Measurements from ENCODE around the gene PSMB2.
A peak's percentile ranks its signal among the peaks of the same experiment; 100 is the strongest.

Gene PSMB2

DNA sequence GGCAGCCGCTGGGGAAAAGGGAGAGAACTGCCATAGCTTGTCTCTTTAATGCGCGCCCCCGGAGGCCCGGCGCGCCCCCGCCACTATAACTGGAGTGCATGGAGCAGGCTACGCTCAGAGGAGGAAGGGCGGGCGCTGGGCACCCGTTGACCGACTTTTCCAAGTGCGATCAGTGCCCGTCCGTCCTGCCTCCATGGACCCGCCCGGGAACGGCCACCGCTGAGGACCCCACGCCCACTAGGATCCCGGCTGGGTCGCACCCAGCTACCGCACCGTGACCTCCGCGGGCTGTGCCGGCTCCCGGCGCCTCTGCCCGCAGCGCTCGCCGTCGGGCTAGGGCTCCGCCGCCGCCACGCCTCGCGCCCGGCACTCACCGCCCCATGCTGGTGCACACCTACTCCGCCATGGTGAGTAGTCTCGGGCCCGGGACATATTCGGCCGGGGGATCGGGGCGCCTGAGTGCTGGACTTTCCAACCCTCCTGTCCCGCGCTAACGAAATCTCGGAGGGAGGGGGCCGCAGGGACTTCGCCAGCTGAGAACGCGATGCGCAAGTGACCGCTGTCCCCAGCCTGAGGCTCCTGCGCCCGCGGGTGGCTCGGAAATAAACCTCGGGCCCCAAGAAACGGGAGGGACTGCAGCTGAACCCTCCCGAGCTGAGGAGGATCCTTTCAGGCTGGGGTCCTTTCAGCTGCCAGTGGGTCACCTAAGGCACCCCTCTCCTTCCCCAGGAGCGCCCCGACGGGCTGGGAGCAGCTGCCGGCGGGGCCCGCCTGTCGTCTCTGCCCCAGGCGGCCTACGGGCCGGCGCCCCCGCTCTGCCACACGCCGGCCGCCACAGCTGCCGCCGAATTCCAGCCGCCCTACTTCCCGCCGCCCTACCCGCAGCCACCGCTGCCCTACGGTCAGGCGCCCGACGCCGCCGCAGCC, 67.9 kb downstream of the PSMB2 start, which contains the start of gene TFAP2E:
Gene TFAP2E, plus strand, starts transcription at position 117 of the 927 bp plus-strand sequence. Its CDS starts 264 bp downstream, at position 381.
- Histone ChIP-seq H3K9me3 (ENCODE audit: insufficient read depth, low read length) (no peaks in the 10 kb centered on the region), H3K9ac (ENCODE audit: insufficient read length, low read depth) (peak within 1 kb of the TSS; percentile 74), H3K27me3 (ENCODE audit: insufficient read depth, insufficient read length) (peaks cover 77% of the 10 kb centered on the region), H3K4me3 (ENCODE audit: insufficient read length, low read depth) (peak within 1 kb of the TSS; percentile 70), H3K36me3 (ENCODE audit: insufficient read depth, insufficient read length, low read length) (no peaks in the 10 kb centered on the region), H3K4me1 (ENCODE audit: insufficient read depth, insufficient read length) (peaks cover 17% of the 10 kb centered on the region)
- no peak for TF ChIP-seq ZNF274 (IDR thresholded peaks at IDR 0.05; ENCODE audit: low read depth, low read length)
- peak; percentile 65 for TF ChIP-seq SUZ12 (IDR thresholded peaks at IDR 0.05; ENCODE audit: extremely low read depth, insufficient read depth, insufficient read length)
- DNase-seq (ENCODE audit: low read depth, low spot score), result no peak

DNA sequence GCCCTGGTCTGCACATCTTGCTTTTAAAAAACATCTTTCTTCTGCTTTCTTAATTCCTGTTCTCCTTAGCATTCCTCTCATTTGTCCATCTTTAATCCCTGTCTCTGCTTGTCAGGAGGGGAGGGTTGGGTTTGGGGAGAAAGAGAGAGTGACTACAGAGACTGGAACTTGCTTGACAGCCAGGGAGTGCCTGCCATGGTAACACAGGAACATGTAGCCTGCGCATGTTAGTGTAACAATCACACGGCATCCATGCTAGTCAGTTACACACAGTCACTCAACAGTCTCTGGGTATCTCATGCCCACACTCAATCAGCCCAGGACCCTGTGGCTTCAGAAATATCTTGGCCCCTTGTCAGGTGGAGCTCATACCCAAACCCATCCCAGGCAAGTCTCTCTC, 69.0 kb downstream of the PSMB2 start:
- H3K36me3 ChIP-seq (ENCODE audit: insufficient read depth, insufficient read length, low read length), result no peaks in the 10 kb centered on the region

DNA sequence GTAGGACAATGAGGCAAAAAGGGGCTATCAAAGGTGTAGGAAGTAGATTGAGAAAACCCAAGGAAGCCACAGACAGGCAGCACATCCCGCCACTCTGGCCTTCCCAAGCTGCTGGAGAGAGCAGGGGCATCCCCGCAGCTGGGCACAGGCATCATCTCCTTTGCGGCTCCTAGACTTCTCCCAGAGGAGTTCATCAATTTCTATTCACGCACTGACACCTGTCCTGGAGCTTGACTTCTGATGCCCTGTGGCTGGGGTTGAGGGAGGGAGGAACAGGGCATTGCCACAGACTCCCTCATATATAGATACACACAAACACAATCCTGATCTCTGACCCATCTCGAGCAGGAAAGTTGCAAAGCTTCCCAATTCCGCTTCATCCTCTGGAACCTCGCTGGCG, 70.1 kb downstream of the PSMB2 start:
- DNase-seq (ENCODE audit: low read depth, low spot score), result no peak
- Histone ChIP-seq H3K9me3 (ENCODE audit: insufficient read depth, low read length) (no peaks in the 10 kb centered on the region), H3K9ac (ENCODE audit: insufficient read length, low read depth) (no peak overlapping the region), H3K27me3 (ENCODE audit: insufficient read depth, insufficient read length) (peaks cover 63% of the 10 kb centered on the region), H3K36me3 (ENCODE audit: insufficient read depth, insufficient read length, low read length) (peaks cover 10% of the 10 kb centered on the region), H3K4me3 (ENCODE audit: insufficient read length, low read depth) (no peak overlapping the region), H3K4me1 (ENCODE audit: insufficient read depth, insufficient read length) (peaks cover 17% of the 10 kb centered on the region)
- TF ChIP-seq SUZ12 (IDR thresholded peaks at IDR 0.05; ENCODE audit: extremely low read depth, insufficient read depth, insufficient read length) (no peak), YY1 (IDR thresholded peaks at IDR 0.05; ENCODE audit: insufficient read depth, insufficient read length) (no peak), ZNF274 (IDR thresholded peaks at IDR 0.05; ENCODE audit: low read depth, low read length) (no peak)

More for the DNA sequence above, 69.0 kb downstream of the PSMB2 start:
- Histone ChIP-seq H3K9me3 (ENCODE audit: insufficient read depth, low read length) (no peaks in the 10 kb centered on the region), H3K9ac (ENCODE audit: insufficient read length, low read depth) (no peak overlapping the region), H3K4me1 (ENCODE audit: insufficient read depth, insufficient read length) (peaks cover 18% of the 10 kb centered on the region), H3K27me3 (ENCODE audit: insufficient read depth, insufficient read length) (peaks cover 72% of the 10 kb centered on the region), H3K4me3 (ENCODE audit: insufficient read length, low read depth) (no peak overlapping the region)
- TF ChIP-seq ZNF274 (IDR thresholded peaks at IDR 0.05; ENCODE audit: low read depth, low read length) (no peak), SUZ12 (IDR thresholded peaks at IDR 0.05; ENCODE audit: extremely low read depth, insufficient read depth, insufficient read length) (no peak), YY1 (IDR thresholded peaks at IDR 0.05; ENCODE audit: insufficient read depth, insufficient read length) (no peak)
- DNase-seq (ENCODE audit: low read depth, low spot score), result no peak

DNA sequence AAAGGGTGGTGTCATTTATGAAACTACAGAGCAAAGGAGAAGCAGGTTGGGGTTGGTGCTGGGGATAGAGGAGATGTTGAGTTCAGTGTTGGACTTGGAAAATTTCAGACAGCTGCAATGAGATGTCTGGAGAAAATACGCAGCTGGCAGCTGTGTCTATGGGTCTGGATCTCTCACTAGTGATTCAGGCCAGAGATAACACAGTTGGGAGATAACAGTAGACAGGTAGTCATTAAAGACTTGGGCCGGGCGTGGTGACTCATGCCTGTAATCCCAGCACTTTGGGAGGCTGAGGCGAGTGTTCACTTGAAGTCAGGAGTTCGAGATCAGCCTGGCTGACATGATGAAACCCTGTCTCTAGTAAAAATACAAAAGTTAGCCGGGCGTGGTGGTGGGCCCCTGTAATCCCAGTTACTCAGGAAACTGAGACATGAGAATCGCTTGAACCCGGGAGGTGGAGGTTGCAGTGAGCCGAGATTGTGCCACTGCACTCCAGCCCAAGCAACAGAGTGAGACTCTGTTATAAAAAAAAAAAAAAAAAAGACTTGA, 70.7 kb downstream of the PSMB2 start:
- TF ChIP-seq YY1 (IDR thresholded peaks at IDR 0.05; ENCODE audit: insufficient read depth, insufficient read length) (no peak), ZNF274 (IDR thresholded peaks at IDR 0.05; ENCODE audit: low read depth, low read length) (no peak), SUZ12 (IDR thresholded peaks at IDR 0.05; ENCODE audit: extremely low read depth, insufficient read depth, insufficient read length) (no peak)
- Histone ChIP-seq H3K9me3 (ENCODE audit: insufficient read depth, low read length) (no peaks in the 10 kb centered on the region), H3K36me3 (ENCODE audit: insufficient read depth, insufficient read length, low read length) (peaks cover 16% of the 10 kb centered on the region), H3K4me3 (ENCODE audit: insufficient read length, low read depth) (no peak overlapping the region), H3K9ac (ENCODE audit: insufficient read length, low read depth) (no peak overlapping the region), H3K27me3 (ENCODE audit: insufficient read depth, insufficient read length) (peaks cover 57% of the 10 kb centered on the region), H3K4me1 (ENCODE audit: insufficient read depth, insufficient read length) (peaks cover 12% of the 10 kb centered on the region)
- DNase-seq (ENCODE audit: low read depth, low spot score), result no peak

GRCh38 chr1:35569936-35570335, 71.4 kb downstream of the PSMB2 start:
- peaks cover 49% of the 10 kb centered on the region for H3K27me3 ChIP-seq (ENCODE audit: insufficient read depth, insufficient read length)
- H3K36me3 ChIP-seq (ENCODE audit: insufficient read depth, insufficient read length, low read length), result peaks cover 22% of the 10 kb centered on the region
- H3K4me1 ChIP-seq (ENCODE audit: insufficient read depth, insufficient read length), result peaks cover 16% of the 10 kb centered on the region
- no peaks in the 10 kb centered on the region for H3K9me3 ChIP-seq (ENCODE audit: insufficient read depth, low read length)
- TF ChIP-seq YY1 (IDR thresholded peaks at IDR 0.05; ENCODE audit: insufficient read depth, insufficient read length), result no peak
- no peak for TF ChIP-seq SUZ12 (IDR thresholded peaks at IDR 0.05; ENCODE audit: extremely low read depth, insufficient read depth, insufficient read length)
- TF ChIP-seq ZNF274 (IDR thresholded peaks at IDR 0.05; ENCODE audit: low read depth, low read length), result no peak
- DNase-seq (ENCODE audit: low read depth, low spot score), result no peak
- H3K4me3 ChIP-seq (ENCODE audit: insufficient read length, low read depth), result no peak overlapping the region
- no peak overlapping the region for H3K9ac ChIP-seq (ENCODE audit: insufficient read length, low read depth)

DNA sequence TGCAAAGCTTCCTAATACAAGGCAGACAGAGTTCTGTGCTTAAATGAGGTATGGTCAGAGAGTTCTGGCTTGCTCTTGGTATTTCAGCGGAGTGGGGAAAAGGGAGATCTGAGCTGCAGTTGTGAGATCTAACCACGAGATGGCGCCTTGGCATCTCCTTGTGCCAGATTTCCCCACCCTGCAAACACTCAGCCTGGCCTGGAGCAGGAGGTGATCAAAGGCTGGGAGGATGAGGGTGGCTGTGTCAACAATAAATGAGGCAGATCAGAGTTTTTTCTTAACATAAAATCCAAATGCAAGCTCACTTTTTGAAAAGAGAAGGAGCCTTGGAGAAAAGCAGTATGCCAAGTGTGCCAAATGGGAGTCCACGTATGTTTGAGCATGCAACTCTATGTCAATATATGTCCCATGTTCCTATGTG, 72.3 kb downstream of the PSMB2 start:
- Histone ChIP-seq H3K4me3 (ENCODE audit: insufficient read length, low read depth) (no peak overlapping the region), H3K9ac (ENCODE audit: insufficient read length, low read depth) (peak overlapping the region; percentile 24), H3K4me1 (ENCODE audit: insufficient read depth, insufficient read length) (peaks cover 18% of the 10 kb centered on the region), H3K27me3 (ENCODE audit: insufficient read depth, insufficient read length) (peaks cover 40% of the 10 kb centered on the region), H3K36me3 (ENCODE audit: insufficient read depth, insufficient read length, low read length) (peaks cover 32% of the 10 kb centered on the region), H3K9me3 (ENCODE audit: insufficient read depth, low read length) (no peaks in the 10 kb centered on the region)
- no peak for TF ChIP-seq YY1 (IDR thresholded peaks at IDR 0.05; ENCODE audit: insufficient read depth, insufficient read length)
- no peak for TF ChIP-seq SUZ12 (IDR thresholded peaks at IDR 0.05; ENCODE audit: extremely low read depth, insufficient read depth, insufficient read length)
- TF ChIP-seq ZNF274 (IDR thresholded peaks at IDR 0.05; ENCODE audit: low read depth, low read length), result no peak
- peak; percentile 78 for DNase-seq (ENCODE audit: low read depth, low spot score)

GRCh38 chr1:35567947-35568558, 73.3 kb downstream of the PSMB2 start:
- TF ChIP-seq YY1 (IDR thresholded peaks at IDR 0.05; ENCODE audit: insufficient read depth, insufficient read length), result no peak
- TF ChIP-seq ZNF274 (IDR thresholded peaks at IDR 0.05; ENCODE audit: low read depth, low read length), result no peak
- TF ChIP-seq SUZ12 (IDR thresholded peaks at IDR 0.05; ENCODE audit: extremely low read depth, insufficient read depth, insufficient read length), result no peak
- H3K9me3 ChIP-seq (ENCODE audit: insufficient read depth, low read length), result no peaks in the 10 kb centered on the region
- H3K4me1 ChIP-seq (ENCODE audit: insufficient read depth, insufficient read length), result peaks cover 20% of the 10 kb centered on the region
- no peak overlapping the region for H3K4me3 ChIP-seq (ENCODE audit: insufficient read length, low read depth)
- peaks cover 41% of the 10 kb centered on the region for H3K36me3 ChIP-seq (ENCODE audit: insufficient read depth, insufficient read length, low read length)
- no peak for DNase-seq (ENCODE audit: low read depth, low spot score)
- no peak overlapping the region for H3K9ac ChIP-seq (ENCODE audit: insufficient read length, low read depth)
- H3K27me3 ChIP-seq (ENCODE audit: insufficient read depth, insufficient read length), result peaks cover 31% of the 10 kb centered on the region

Measured in NT2/D1 (cell line).